H1 (cell line): Measurements from ENCODE around the gene MXRA7. TPM values are rescaled to one million over a fixed set of nuclear protein-coding genes. Genes with fewer than 3 reads are reported as not detected.

Source experiments
- ASH2L ChIP-seq: fragments of 200-600, 300-600 bp; sonication (generic); IDR thresholded peaks from one replicate; pipeline ENCODE4 v1.7.1; 2017; ENCODE audit warnings: low read length
- CHD7 ChIP-seq: fragments of 300-600 bp; sonication (generic); IDR thresholded peaks from 2 replicates; pipeline ENCODE4 v1.7.1; 2012; ENCODE audit warnings: low read length, moderate library complexity, mild to moderate bottlenecking, inconsistent platforms; ENCODE audit not compliant: insufficient replicate concordance
- CTBP2 ChIP-seq: IDR thresholded peaks from 2 replicates; pipeline ENCODE4 v1.7.0; 2011; ENCODE audit warnings: borderline replicate concordance, mild to moderate bottlenecking, moderate library complexity, mixed read lengths, low read length; ENCODE audit not compliant: insufficient read depth, insufficient read length
- NANOG ChIP-seq: IDR thresholded peaks from 2 replicates; pipeline ENCODE4 v1.6.1; 2011; ENCODE audit warnings: low read length, low read depth, mild to moderate bottlenecking, inconsistent platforms; ENCODE audit not compliant: insufficient read depth, poor library complexity, severe bottlenecking
- POLR2A ChIP-seq, 2 experiments: IDR thresholded peaks; 1 replicate in 1 of 2; 2 replicates in 1 of 2; pipeline ENCODE4 v1.6.1; 2011; ENCODE audit warnings: low read depth in 2 of 2, low read length in 2 of 2, mild to moderate bottlenecking in 2 of 2; ENCODE audit errors: control extremely low read depth in 1 of 2
- RAD21 ChIP-seq, 2 experiments: IDR thresholded peaks in 1 of 2; conservative IDR thresholded peaks in 1 of 2; 2 replicates each; pipeline ENCODE4 v1.6.1; 2011; ENCODE audit warnings: low read depth in 2 of 2, low read length in 2 of 2, improper control_type of control experiment in 1 of 2, inconsistent platforms in 1 of 2, mild to moderate bottlenecking in 1 of 2, moderate library complexity in 1 of 2
- SUZ12 ChIP-seq: fragments of 200-600 bp; sonication (generic); IDR thresholded peaks from 2 replicates; pipeline ENCODE4 v1.6.1; 2012; ENCODE audit warnings: mild to moderate bottlenecking, inconsistent platforms, low read length, moderate library complexity, mixed read lengths
- YY1 ChIP-seq: IDR thresholded peaks from 2 replicates; pipeline ENCODE4 v1.6.1; 2011; ENCODE audit warnings: low read depth, mild to moderate bottlenecking, low read length
- ZNF274 ChIP-seq: IDR thresholded peaks from 2 replicates; pipeline ENCODE4 v1.7.0; 2012; ENCODE audit warnings: low read length, borderline replicate concordance; ENCODE audit errors: extremely low read depth
- polyA plus RNA-seq, 7 experiments: library from polyadenylated mRNA; depleted of rRNA in 3 of 7; stranded (reverse) in 5 of 7; unstranded in 2 of 7; fragments of >200 nt in 5 of 7; fragments of 200-250 nt in 2 of 7; gene quantifications; 1 replicate in 5 of 7; 2 replicates in 1 of 7; 4 replicates in 1 of 7; pipeline versions ENCODE4 v1.2.1 to v1.2.3, GENCODE V29; 2011 to 2013; ENCODE audit warnings: missing spikeins in 2 of 7, mixed read lengths in 2 of 7
- total RNA-seq: library from RNA; stranded (reverse); fragmentation: NEBNext Ultra II Directional; extraction: Animal tissue kit (Norgen Biotek cat#: 25700); gene quantifications from 2 replicates; pipeline ENCODE4 v1.2.1, GENCODE V29; 2021

Gene MXRA7
- total and polyA plus RNA-seq, 2 of the 8 experiments (the other 6 are each of a cell fraction or from before 2014, with no cell fraction given) = 17.8 to 26.6 TPM

GRCh38 chr17:76681222-76682137, 29.3 kb downstream of the MXRA7 start (continued):
- TF ChIP-seq CHD7 = no peak
- no peak for TF ChIP-seq ASH2L
- TF ChIP-seq SUZ12 = no peak
- TF ChIP-seq POLR2A (IDR thresholded peaks at IDR 0.05; ENCODE audit: control extremely low read depth in 1 of 2, low read depth in 2 of 2, low read length in 2 of 2) = no peak
- no peak for TF ChIP-seq NANOG
- TF ChIP-seq YY1 = no peak
- no peak for TF ChIP-seq CTBP2
- no peak for TF ChIP-seq ZNF274
- TF ChIP-seq RAD21 (IDR thresholded peaks at IDR 0.05 in 1 of 2, conservative IDR thresholded peaks at IDR 0.05 in 1 of 2; ENCODE audit: low read depth in 2 of 2, low read length in 2 of 2) = peak; percentile 84 to 91
